Smooth muscle cell (in vitro differentiated cells): ENCODE measurements around the gene PER1. TPM values are rescaled to one million over a fixed set of nuclear protein-coding genes. Genes with fewer than 3 reads are reported as not detected.

Experiments
- DNase-seq: peaks from one replicate; lab custom pipeline; 2025; ENCODE audit not compliant: unreplicated experiment; lab: John Stamatoyannopoulos, UW
- H2AFZ ChIP-seq: fragments of 200-600 bp; sonication (generic); 2 replicates; pipeline ENCODE4 v1.6.0; 2016; ENCODE audit warnings: antibody characterized with exemption, low read depth, mild to moderate bottlenecking
- H3F3A ChIP-seq: fragments of 200-600 bp; sonication (generic); 2 replicates; pipeline ENCODE4 v1.6.0; 2017; ENCODE audit warnings: antibody characterized with exemption, low read depth
- H3K27ac ChIP-seq: fragments of 200-600 bp; sonication (generic); 2 replicates; pipeline ENCODE4 v1.5.1; 2016; ENCODE audit warnings: low read depth, mild to moderate bottlenecking
- H3K27me3 ChIP-seq: fragments of 200-600 bp; sonication (generic); 2 replicates; pipeline ENCODE4 v1.6.1; 2016; ENCODE audit warnings: low read depth, mild to moderate bottlenecking
- H3K36me3 ChIP-seq: fragments of 200-600 bp; sonication (generic); 2 replicates; pipeline ENCODE4 v1.5.1; 2016; ENCODE audit warnings: low read depth
- H3K4me1 ChIP-seq: fragments of 200-600 bp; sonication (generic); 2 replicates; pipeline ENCODE4 v1.5.1; 2016; ENCODE audit warnings: low read depth
- H3K4me2 ChIP-seq: fragments of 200-600 bp; sonication (generic); 2 replicates; pipeline ENCODE4 v1.6.0; 2016; ENCODE audit warnings: mild to moderate bottlenecking
- H3K4me3 ChIP-seq: fragments of 200-600 bp; sonication (generic); 2 replicates; pipeline ENCODE4 v1.5.1; 2016; ENCODE audit warnings: mild to moderate bottlenecking
- H3K79me2 ChIP-seq: fragments of 200-600 bp; sonication (generic); 2 replicates; pipeline ENCODE4 v1.6.0; 2016; ENCODE audit warnings: low read depth, mild to moderate bottlenecking
- H3K9ac ChIP-seq: fragments of 200-600 bp; sonication (generic); 2 replicates; pipeline ENCODE4 v1.6.0; 2016; ENCODE audit warnings: low read depth
- H3K9me3 ChIP-seq: fragments of 200-600 bp; sonication (generic); replicated peaks from 2 replicates; pipeline ENCODE4 v1.5.1; 2016; ENCODE audit warnings: low read depth
- H4K20me1 ChIP-seq: fragments of 200-600 bp; sonication (generic); 2 replicates; pipeline ENCODE4 v1.6.0; 2016; ENCODE audit warnings: low read depth
- WGBS: methylation state at CpG from one replicate; pipeline ENCODE4 v1.1.7; 2016; ENCODE audit warnings: low lambda C conversion rate; 5-methylcytosine and 5-hydroxymethylcytosine counted together
- polyA plus RNA-seq: library from polyadenylated mRNA; unstranded; fragments of >200 nt; fragmentation: Nextera tagmentation; extraction: Ambion mirVana; gene quantifications from 2 replicates; pipeline ENCODE4 v1.2.1, GENCODE V29; 2016
- total RNA-seq: library from RNA; depleted of rRNA; stranded (reverse); fragments of >200 nt; gene quantifications from 2 replicates; pipeline ENCODE4 v1.2.3, GENCODE V29; 2014
- TF ChIP-seq, protein P1 (sequence below): fragments of 200-600 bp; sonication (generic); IDR thresholded peaks from 2 replicates; pipeline ENCODE4 v1.5.1; 2017; ENCODE audit warnings: borderline replicate concordance, mild to moderate bottlenecking, antibody characterized with exemption; ENCODE audit not compliant: insufficient read depth, poor library complexity, severe bottlenecking

Gene PER1
- total and polyA plus RNA-seq, 2 experiments from 2014 or later, result 29.0 to 55.2 TPM

DNA sequence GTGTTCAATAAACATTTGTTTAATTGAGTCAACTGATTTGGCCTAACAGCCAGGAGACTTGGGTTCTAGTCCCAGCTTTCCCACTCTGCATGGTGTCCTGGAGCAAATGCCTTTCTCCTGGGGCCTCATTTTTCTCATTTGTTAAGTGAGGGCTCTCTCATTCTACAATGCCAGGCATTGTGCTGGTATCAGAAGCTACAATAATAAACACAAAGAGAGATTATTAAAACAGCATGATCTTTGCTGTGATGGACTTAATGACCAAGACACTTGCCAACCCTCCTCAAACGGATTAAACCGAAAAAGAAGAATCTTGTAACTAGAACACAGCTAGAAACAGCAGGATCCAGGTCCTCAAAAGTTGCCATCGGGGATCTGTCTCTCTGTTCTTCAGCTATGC lies 15.3 kb upstream of the PER1 start:
- Histone ChIP-seq H3K4me1 (peaks cover 17% of the 10 kb centered on the region), H3K79me2 (peaks cover 6% of the 10 kb centered on the region), H4K20me1 (no peaks in the 10 kb centered on the region), H3K4me2 (no peak overlapping the region), H2AFZ (no peak overlapping the region), H3K9me3 (no peaks in the 10 kb centered on the region), H3K27ac (no peak overlapping the region), H3K9ac (no peak overlapping the region), H3F3A (no peaks in the 10 kb centered on the region), H3K4me3 (no peak overlapping the region), H3K27me3 (no peaks in the 10 kb centered on the region), H3K36me3 (no peaks in the 10 kb centered on the region)
- DNase-seq, result no peak
- TF ChIP-seq, protein P1, sequence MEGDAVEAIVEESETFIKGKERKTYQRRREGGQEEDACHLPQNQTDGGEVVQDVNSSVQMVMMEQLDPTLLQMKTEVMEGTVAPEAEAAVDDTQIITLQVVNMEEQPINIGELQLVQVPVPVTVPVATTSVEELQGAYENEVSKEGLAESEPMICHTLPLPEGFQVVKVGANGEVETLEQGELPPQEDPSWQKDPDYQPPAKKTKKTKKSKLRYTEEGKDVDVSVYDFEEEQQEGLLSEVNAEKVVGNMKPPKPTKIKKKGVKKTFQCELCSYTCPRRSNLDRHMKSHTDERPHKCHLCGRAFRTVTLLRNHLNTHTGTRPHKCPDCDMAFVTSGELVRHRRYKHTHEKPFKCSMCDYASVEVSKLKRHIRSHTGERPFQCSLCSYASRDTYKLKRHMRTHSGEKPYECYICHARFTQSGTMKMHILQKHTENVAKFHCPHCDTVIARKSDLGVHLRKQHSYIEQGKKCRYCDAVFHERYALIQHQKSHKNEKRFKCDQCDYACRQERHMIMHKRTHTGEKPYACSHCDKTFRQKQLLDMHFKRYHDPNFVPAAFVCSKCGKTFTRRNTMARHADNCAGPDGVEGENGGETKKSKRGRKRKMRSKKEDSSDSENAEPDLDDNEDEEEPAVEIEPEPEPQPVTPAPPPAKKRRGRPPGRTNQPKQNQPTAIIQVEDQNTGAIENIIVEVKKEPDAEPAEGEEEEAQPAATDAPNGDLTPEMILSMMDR, result no peak
- 80% methylated on average over 3 of the region's 3 CpGs for WGBS

DNA sequence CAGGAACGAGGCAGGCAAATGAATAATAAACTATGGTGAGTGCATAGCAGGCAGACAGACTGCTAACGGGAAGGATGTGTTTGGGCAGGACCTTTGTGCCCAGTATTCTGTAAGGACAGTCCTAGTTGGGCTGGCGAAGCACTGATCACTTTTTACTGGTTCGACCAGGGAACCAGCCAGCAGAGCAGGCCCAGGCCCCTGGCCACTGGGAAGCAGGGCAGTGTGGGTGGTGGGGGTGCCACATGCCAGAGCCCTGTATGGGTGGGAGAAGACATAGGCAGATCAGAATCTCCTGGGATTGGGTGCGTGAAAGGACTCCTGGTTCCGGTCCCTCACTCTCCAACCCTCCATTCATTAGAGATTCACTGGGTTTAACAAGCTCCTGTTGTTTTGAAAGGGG lies 14.5 kb upstream of the PER1 start:
- H3K79me2 ChIP-seq, result peaks cover 14% of the 10 kb centered on the region
- H3K27ac ChIP-seq, result no peak overlapping the region
- H3K9me3 ChIP-seq, result no peaks in the 10 kb centered on the region
- no peak overlapping the region for H3K9ac ChIP-seq
- DNase-seq, result no peak
- no peaks in the 10 kb centered on the region for H3K27me3 ChIP-seq
- TF ChIP-seq, protein P1, result no peak
- WGBS, result 92% methylated on average over 6 of the region's 6 CpGs
- no peaks in the 10 kb centered on the region for H3F3A ChIP-seq
- no peak overlapping the region for H2AFZ ChIP-seq
- no peaks in the 10 kb centered on the region for H3K36me3 ChIP-seq
- no peak overlapping the region for H3K4me3 ChIP-seq
- H3K4me1 ChIP-seq, result peaks cover 18% of the 10 kb centered on the region
- H4K20me1 ChIP-seq, result peaks cover 5% of the 10 kb centered on the region
- H3K4me2 ChIP-seq, result no peak overlapping the region

DNA sequence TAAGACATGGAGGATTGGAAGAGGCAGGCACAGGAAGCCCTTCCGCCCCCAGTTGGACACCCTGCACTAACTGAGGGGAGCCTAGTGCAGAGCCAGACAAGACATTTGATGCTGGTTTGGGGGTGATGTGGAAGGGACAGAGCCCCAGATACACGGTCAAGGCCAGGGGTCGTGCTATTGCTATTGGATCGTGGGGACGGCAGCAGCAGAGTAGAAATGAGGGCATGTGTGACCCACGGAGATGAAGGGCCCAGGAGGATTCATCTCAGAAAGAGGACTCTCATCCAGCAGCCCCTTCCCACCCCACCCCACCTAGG lies 12.6 kb upstream of the PER1 start:
- no peaks in the 10 kb centered on the region for H3K36me3 ChIP-seq
- no peak overlapping the region for H3K9ac ChIP-seq
- peak overlapping the region; percentile 1 for H3K27ac ChIP-seq
- 88% methylated on average over 6 of the region's 6 CpGs for WGBS
- H3K4me1 ChIP-seq, result peaks cover 22% of the 10 kb centered on the region
- peaks cover 8% of the 10 kb centered on the region for H4K20me1 ChIP-seq
- DNase-seq, result no peak
- peaks cover 17% of the 10 kb centered on the region for H3K79me2 ChIP-seq
- no peaks in the 10 kb centered on the region for H3K9me3 ChIP-seq
- H3K27me3 ChIP-seq, result no peaks in the 10 kb centered on the region
- peak overlapping the region; percentile 97 for H3K4me2 ChIP-seq
- H3K4me3 ChIP-seq, result no peak overlapping the region
- peaks cover 5% of the 10 kb centered on the region for H3F3A ChIP-seq
- TF ChIP-seq, protein P1, result no peak
- H2AFZ ChIP-seq, result no peak overlapping the region

DNA sequence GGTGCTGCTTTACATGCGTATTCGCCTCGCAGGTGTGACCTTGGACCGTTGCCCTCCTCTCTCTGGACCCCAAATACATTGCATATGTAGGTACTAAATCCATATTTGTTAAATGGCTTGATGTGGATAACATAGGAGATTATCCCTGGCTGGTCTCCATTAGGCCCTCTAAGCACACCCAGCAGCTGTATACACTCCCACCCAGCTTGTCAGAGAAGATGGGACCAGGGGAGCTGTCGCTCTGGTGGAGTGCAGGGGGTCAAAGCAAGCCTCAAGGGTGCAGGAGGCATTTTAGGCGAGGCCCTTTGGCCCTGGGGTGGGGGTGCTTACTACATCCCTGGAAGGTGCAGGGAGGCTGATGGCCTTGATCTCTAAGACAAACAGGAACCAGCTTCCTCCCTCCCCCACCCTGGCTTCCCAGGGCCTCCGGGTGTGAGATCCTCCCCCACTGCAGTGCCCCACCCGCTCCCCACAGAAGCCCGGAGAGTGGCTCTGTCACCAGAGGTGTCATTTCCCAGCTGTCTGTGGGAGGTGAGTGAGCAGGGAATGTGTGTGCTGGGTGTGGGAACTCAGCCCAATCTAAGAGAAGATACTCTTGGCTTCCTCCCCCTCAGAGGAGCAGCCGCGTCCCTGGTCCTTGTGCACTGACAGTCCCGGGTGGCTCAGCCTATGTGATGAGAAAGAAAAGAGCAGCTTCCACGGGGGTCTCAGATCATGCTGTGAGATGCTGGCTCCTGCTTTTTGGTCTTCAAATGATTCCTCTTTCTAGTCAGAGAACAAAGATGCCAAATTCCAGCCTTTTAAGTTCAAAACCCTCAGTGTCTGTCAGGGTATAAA lies 12.0 kb upstream of the PER1 start:
- 38% methylated on average over 13 of the region's 13 CpGs for WGBS
- Histone ChIP-seq H2AFZ (peak overlapping the region; percentile 44), H3K27me3 (no peaks in the 10 kb centered on the region), H3K9ac (no peak overlapping the region), H3K4me3 (no peak overlapping the region), H3K9me3 (no peaks in the 10 kb centered on the region), H3K4me1 (peaks cover 22% of the 10 kb centered on the region), H3K27ac (peak overlapping the region; percentile 1), H3K79me2 (peaks cover 17% of the 10 kb centered on the region), H3K36me3 (no peaks in the 10 kb centered on the region), H3F3A (peaks cover 5% of the 10 kb centered on the region), H4K20me1 (peaks cover 13% of the 10 kb centered on the region), H3K4me2 (peak overlapping the region; percentile 97)
- TF ChIP-seq, protein P1, result no peak
- no peak for DNase-seq
